HG02840 (cell line): ENCODE measurements around the gene DCTN2.

Experiments
- ATAC-seq: cut with Tn5 transposase; IDR thresholded peaks from one replicate; pipeline ENCODE4 v1.9.1; 2021; ENCODE audit warnings: mild to moderate bottlenecking, moderate library complexity, moderate number of reproducible peaks; ENCODE audit not compliant: unreplicated experiment, low FRiP score

Gene DCTN2

GRCh38 chr12:57529831-57530230 lies 17.2 kb downstream of the DCTN2 start:
- no peak for ATAC-seq

- ATAC-seq: no peak
Measured at GRCh38 chr12:57528831-57529555, 18.0 kb downstream of the DCTN2 start.

- ATAC-seq: no peak
Measured at GRCh38 chr12:57528176-57528575, 18.8 kb downstream of the DCTN2 start.

- no peak for ATAC-seq
Measured at GRCh38 chr12:57527184-57527583, 19.8 kb downstream of the DCTN2 start.

GRCh38 chr12:57526477-57527126 lies 20.4 kb downstream of the DCTN2 start:
- no peak for ATAC-seq

GRCh38 chr12:57525615-57526383 lies 21.2 kb downstream of the DCTN2 start:
- ATAC-seq: no peak

- ATAC-seq: no peak
Measured at GRCh38 chr12:57524814-57525614, 22.0 kb downstream of the DCTN2 start.

GRCh38 chr12:57523706-57524614 lies 23.0 kb downstream of the DCTN2 start:
- ATAC-seq: no peak

GRCh38 chr12:57522887-57523705 lies 23.9 kb downstream of the DCTN2 start:
- ATAC-seq: no peak

GRCh38 chr12:57522011-57522886 lies 24.7 kb downstream of the DCTN2 start, which contains the start of gene MBD6:
MBD6 (plus strand) TSS chr12:57522824; CDS start chr12:57524304, 1,480 bp downstream.
- peak; percentile 35 for ATAC-seq

- no peak for ATAC-seq
Measured at GRCh38 chr12:57521525-57522010, 25.4 kb downstream of the DCTN2 start.

GRCh38 chr12:57520053-57520818 lies 26.8 kb downstream of the DCTN2 start, which contains the start of gene DDIT3:
DDIT3 (minus strand) TSS chr12:57520514; CDS start chr12:57517406, 3,108 bp downstream.
- ATAC-seq: peak; percentile 54

- ATAC-seq: peak; percentile 1
Measured at GRCh38 chr12:57519796-57520052, 27.3 kb downstream of the DCTN2 start.

GRCh38 chr12:57518920-57519795 lies 27.8 kb downstream of the DCTN2 start:
- ATAC-seq: no peak

GRCh38 chr12:57518176-57518919 lies 28.6 kb downstream of the DCTN2 start:
- no peak for ATAC-seq
